Measurements from ENCODE around the gene ZNF774.

DNA sequence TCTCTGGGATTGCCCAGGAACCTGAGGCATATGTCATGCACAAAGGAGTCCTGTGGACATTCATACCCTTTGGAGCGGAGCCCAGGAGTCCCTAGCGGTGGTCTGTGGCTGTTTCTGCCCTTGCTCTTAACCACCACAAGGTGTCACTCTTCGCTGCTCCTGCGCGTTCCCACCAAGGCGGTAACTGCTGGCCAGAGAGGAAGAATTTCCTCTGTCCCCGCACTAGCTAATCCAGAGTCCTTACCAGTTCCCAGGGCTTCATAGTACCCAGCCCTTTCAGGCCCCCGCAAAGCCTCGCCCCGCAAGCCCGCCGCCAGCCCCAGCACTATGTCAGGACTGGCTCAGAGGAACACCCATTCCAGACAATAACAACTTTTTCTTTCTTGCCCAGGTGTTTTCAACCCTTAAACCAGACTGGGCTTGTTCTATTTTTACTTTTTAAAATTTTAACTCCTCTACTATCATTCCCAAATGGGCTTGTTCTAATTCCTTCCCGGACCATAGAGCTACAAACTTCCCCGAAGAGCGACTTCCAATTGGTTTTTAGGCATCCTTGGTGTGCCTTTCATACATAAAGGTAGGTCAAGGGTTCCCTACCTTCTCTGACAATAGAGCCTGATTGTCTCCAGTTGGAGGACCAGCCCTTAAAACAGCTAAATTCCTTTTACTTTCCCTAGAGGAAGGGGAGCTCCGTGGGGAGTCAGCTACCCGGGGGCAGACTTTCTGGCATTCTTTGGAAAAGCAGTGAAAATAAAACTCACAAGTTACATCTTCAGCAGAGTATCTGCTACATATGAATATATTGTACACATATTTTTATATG, 31.8 kb upstream of the ZNF774 start:
- no peak for TF ChIP-seq GLI4 (tag by site-specific recombination; IDR thresholded peaks at IDR 0.05)
- TF ChIP-seq ZNF768 (tag by site-specific recombination; IDR thresholded peaks at IDR 0.05) = no peak
- TF ChIP-seq, protein P1, sequence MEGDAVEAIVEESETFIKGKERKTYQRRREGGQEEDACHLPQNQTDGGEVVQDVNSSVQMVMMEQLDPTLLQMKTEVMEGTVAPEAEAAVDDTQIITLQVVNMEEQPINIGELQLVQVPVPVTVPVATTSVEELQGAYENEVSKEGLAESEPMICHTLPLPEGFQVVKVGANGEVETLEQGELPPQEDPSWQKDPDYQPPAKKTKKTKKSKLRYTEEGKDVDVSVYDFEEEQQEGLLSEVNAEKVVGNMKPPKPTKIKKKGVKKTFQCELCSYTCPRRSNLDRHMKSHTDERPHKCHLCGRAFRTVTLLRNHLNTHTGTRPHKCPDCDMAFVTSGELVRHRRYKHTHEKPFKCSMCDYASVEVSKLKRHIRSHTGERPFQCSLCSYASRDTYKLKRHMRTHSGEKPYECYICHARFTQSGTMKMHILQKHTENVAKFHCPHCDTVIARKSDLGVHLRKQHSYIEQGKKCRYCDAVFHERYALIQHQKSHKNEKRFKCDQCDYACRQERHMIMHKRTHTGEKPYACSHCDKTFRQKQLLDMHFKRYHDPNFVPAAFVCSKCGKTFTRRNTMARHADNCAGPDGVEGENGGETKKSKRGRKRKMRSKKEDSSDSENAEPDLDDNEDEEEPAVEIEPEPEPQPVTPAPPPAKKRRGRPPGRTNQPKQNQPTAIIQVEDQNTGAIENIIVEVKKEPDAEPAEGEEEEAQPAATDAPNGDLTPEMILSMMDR (tag by site-specific recombination; IDR thresholded peaks at IDR 0.05) = peak; percentile 98
- no peak for TF ChIP-seq KLF7 (tag by site-specific recombination; IDR thresholded peaks at IDR 0.05; ENCODE audit: borderline replicate concordance)
